Measurements from ENCODE around the gene PIK3CB.
A peak's percentile ranks its signal among the peaks of the same experiment; 100 is the strongest.

PIK3CB gene

GRCh38 chr3:138834596-138835396, at the start of gene PIK3CB:
Gene PIK3CB (minus strand): TSS chr3:138834928. CDS start chr3:138759343, 75,585 bp downstream.
- peak; percentile 92 for DNase-seq (ENCODE audit: low spot score)
- in situ Hi-C loops (cut with MboI; ENCODE audit: low sequenced_read_pairs, unreplicated experiment) = no loop called here
- TF ChIP-seq CTCF (IDR thresholded peaks at IDR 0.05; ENCODE audit: borderline replicate concordance, control extremely low read depth, extremely low read depth, insufficient read depth, missing control alignments) = no peak

- TF ChIP-seq CTCF (IDR thresholded peaks at IDR 0.05; ENCODE audit: borderline replicate concordance, control extremely low read depth, extremely low read depth, insufficient read depth, missing control alignments) = no peak
- in situ Hi-C loops (cut with MboI; ENCODE audit: low sequenced_read_pairs, unreplicated experiment) = no loop called here
- DNase-seq (ENCODE audit: low spot score) = peak; percentile 3
These were observed 46.5 kb upstream of the PIK3CB start for GRCh38 chr3:138881233-138881632.

GRCh38 chr3:138879541-138880380, 45.0 kb upstream of the PIK3CB start:
- no peak for DNase-seq (ENCODE audit: low spot score)
- in situ Hi-C loops (cut with MboI; ENCODE audit: low sequenced_read_pairs, unreplicated experiment) = no loop called here
- TF ChIP-seq CTCF (IDR thresholded peaks at IDR 0.05; ENCODE audit: borderline replicate concordance, control extremely low read depth, extremely low read depth, insufficient read depth, missing control alignments) = no peak

GRCh38 chr3:138877226-138877625, 42.5 kb upstream of the PIK3CB start:
- no peak for DNase-seq (ENCODE audit: low spot score)
- in situ Hi-C loops (cut with MboI; ENCODE audit: low sequenced_read_pairs, unreplicated experiment) = no loop called here
- TF ChIP-seq CTCF (IDR thresholded peaks at IDR 0.05; ENCODE audit: borderline replicate concordance, control extremely low read depth, extremely low read depth, insufficient read depth, missing control alignments) = no peak

- DNase-seq (ENCODE audit: low spot score) = no peak
- TF ChIP-seq CTCF (IDR thresholded peaks at IDR 0.05; ENCODE audit: borderline replicate concordance, control extremely low read depth, extremely low read depth, insufficient read depth, missing control alignments) = no peak
- in situ Hi-C loops (cut with MboI; ENCODE audit: low sequenced_read_pairs, unreplicated experiment) = no loop called here
These were observed 41.3 kb upstream of the PIK3CB start for GRCh38 chr3:138875754-138876664.

Data from GM13976 (cell line).